Ammon's horn (tissue), 1 donor: ENCODE measurements around the gene COL27A1.
"Not testable (repeated sequence)": the region's sequence is repeated elsewhere in the genome, so short reads cannot be mapped to it uniquely, and the experiment has no call there.

ENCODE experiments used
- DNase-seq: peaks from one replicate; pipeline ENCODE4 v3.0.0-alpha.2; 2016; ENCODE audit warnings: low spot score

Gene COL27A1

GRCh38 chr9:114308361-114308950 lies 153.1 kb downstream of the COL27A1 start:
- DNase-seq: no peak

- no peak for DNase-seq
Measured at GRCh38 chr9:114309096-114309495, 153.8 kb downstream of the COL27A1 start.

GRCh38 chr9:114310471-114311450 lies 155.4 kb downstream of the COL27A1 start:
- no peak for DNase-seq

- no peak for DNase-seq
Measured at GRCh38 chr9:114311571-114312512, 156.5 kb downstream of the COL27A1 start.

- DNase-seq: no peak
Measured at GRCh38 chr9:114312513-114312875, 157.2 kb downstream of the COL27A1 start.

- no peak for DNase-seq
Measured at GRCh38 chr9:114313186-114313585, 157.8 kb downstream of the COL27A1 start.

GRCh38 chr9:114314256-114314867 lies 159.0 kb downstream of the COL27A1 start:
- DNase-seq: no peak

GRCh38 chr9:114314881-114315722 lies 159.8 kb downstream of the COL27A1 start:
- no peak for DNase-seq

GRCh38 chr9:114315723-114316363 lies 160.5 kb downstream of the COL27A1 start:
- DNase-seq: no peak

- no peak for DNase-seq
Measured at GRCh38 chr9:114316605-114317230, 161.4 kb downstream of the COL27A1 start.

- peak; percentile 47 for DNase-seq
Measured at GRCh38 chr9:114317665-114318357, 162.5 kb downstream of the COL27A1 start.

- no peak for DNase-seq
Measured at GRCh38 chr9:114318416-114318815, 163.1 kb downstream of the COL27A1 start.

GRCh38 chr9:114319147-114319546 lies 163.8 kb downstream of the COL27A1 start:
- no peak for DNase-seq

- DNase-seq: not testable (repeated sequence)
Measured at GRCh38 chr9:114320710-114321109, 165.4 kb downstream of the COL27A1 start.

- DNase-seq: no peak
Measured at GRCh38 chr9:114321759-114322158, 166.4 kb downstream of the COL27A1 start.

- DNase-seq: not testable (repeated sequence)
Measured at GRCh38 chr9:114322160-114322818, 167.0 kb downstream of the COL27A1 start.

- not testable (repeated sequence) for DNase-seq
Measured at GRCh38 chr9:114322831-114323531, 167.6 kb downstream of the COL27A1 start, which contains the start of gene ORM1. TSS of gene ORM1 (plus strand) at chr9:114323098. CDS start at chr9:114323134, 36 bp downstream.

GRCh38 chr9:114323849-114324248 lies 168.5 kb downstream of the COL27A1 start:
- DNase-seq: not testable (repeated sequence)
